Measurements from ENCODE around the gene C3orf20.

C3orf20 gene

DNA sequence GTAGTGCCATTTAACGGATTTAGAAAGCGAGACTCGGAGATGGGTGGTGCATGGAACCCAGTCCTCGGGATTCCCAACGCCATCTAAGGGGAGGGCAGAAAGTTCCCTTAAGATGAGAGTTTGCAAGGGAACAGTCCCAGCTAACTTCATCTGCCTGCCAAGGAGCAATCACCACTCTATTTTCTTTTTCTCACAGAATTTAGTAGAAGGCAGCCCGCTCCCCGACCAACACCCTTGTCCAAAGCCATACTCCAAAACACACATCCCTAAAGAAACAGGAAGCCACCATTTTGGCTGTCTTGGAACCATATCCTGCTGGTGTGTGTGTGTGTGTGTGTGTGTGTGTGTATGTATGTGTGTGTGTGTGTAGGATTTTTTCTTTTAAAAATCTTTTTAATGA is 136.7 kb downstream of the C3orf20 start:
- no peak for DNase-seq (ENCODE audit: low read depth, low spot score)

GRCh38 chr3:14812196-14812790 is 137.4 kb downstream of the C3orf20 start:
- no peak for DNase-seq (ENCODE audit: low read depth, low spot score)

DNA sequence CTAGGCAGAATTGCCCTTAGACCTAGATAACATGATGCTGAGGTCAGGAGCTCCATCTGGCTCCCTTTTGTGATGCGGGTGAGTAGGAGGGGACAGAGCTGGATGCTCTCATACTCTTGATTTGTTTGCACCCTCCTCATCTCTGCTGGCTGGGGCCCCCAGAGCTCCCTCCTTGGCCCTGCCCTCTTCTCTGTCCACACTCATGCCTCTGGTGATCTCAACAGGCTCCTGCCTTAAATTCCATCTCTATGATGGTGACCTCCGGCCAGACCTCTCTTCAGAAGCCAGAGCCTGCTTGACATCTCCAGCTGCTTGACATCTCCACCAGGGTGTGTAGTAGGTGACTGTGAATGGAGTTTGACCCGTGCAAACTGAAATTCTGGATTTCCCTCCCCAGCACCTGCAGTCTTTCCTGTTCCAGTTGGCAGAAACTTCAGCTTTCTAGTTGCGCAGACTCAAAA is 139.5 kb downstream of the C3orf20 start:
- peak; percentile 13 for DNase-seq (ENCODE audit: low read depth, low spot score)

DNA sequence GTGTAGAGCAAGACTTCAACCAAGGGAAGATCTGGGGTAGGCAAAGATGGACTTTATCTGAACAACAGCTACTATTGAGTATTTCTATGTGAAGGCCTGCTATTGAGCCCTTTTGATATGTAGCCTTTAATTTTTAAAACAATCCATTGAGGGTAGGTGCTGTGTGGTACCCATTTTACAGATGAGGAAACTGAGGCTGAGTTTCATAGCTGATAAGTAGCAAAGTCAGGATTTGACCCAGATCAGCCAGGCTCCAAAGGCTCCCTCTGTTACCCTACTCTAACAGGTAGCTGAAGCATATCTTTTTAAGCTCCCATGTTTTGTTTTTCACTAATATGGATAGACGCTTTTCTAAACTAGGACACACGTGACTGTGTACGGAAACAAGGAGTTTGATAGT is 141.4 kb downstream of the C3orf20 start:
- DNase-seq (ENCODE audit: low read depth, low spot score) = no peak

DNA sequence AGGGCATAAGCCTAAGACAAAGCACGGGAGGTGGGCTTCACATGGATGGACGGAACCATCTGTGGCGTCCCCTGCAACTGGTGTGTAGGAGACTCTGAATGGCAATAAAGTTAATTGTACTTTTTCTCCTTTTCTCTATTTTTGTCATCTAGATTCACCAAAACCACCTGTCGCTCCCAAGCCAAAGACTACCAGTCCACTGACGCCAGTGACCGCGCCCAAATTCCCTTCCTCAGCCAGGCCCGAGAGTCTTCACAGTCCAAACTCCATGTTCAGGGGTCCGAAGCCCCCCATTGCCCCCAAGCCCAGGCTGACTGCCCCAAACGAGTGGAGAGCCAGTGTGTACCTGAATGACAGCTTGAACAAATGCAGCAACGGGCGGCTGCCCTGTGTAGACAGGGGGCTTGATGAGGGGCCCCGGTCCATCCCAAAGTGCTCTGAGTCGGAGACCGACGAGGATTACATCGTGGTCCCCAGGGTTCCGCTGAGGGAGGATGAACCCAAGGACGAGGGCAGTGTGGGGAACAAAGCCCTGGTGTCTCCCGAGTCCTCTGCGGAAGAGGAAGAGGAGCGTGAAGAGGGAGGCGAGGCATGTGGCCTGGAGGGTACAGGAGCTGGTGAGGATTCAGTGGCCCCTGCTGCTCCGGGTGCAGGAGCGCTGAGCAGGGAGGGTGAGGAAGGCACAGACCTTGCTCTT is 144.0 kb downstream of the C3orf20 start, which contains the start of gene FGD5:
FGD5 (plus strand) TSS at position 159 of the 697 bp plus-strand sequence; CDS start at position 269, 110 bp downstream.
- DNase-seq (ENCODE audit: low read depth, low spot score) = no peak

GRCh38 chr3:14819671-14820070 is 144.7 kb downstream of the C3orf20 start:
- DNase-seq (ENCODE audit: low read depth, low spot score) = no peak

GRCh38 chr3:14820156-14820555 is 145.2 kb downstream of the C3orf20 start:
- DNase-seq (ENCODE audit: low read depth, low spot score) = no peak

GRCh38 chr3:14821151-14821550 is 146.2 kb downstream of the C3orf20 start:
- DNase-seq (ENCODE audit: low read depth, low spot score) = no peak

GRCh38 chr3:14822134-14822533 is 147.2 kb downstream of the C3orf20 start:
- DNase-seq (ENCODE audit: low read depth, low spot score) = no peak

All from ELF-1 (cell line).